Pancreas (tissue), 10 donors: ENCODE measurements around the gene NEDD9. TPM values are rescaled to one million over a fixed set of nuclear protein-coding genes. Genes with fewer than 3 reads are reported as not detected.
A peak's percentile ranks its signal among the peaks of the same experiment; 100 is the strongest.

Source experiments
- ATAC-seq, 4 donors: fragments of 200-7000 bp; cut with Tn5 transposase; one replicate each; pipeline versions ENCODE4 v1.8.0 to v1.9.1; 2020; ENCODE audit warnings: mild to moderate bottlenecking in 4 of 4, moderate library complexity in 4 of 4
- DNase-seq, 6 donors: peaks; one replicate each; pipeline ENCODE4 v3.0.0-alpha.2; 2020
- FAIRE-seq: peaks from 2 replicates; lab custom pipeline; 2012; peaks lifted over from hg19 to GRCh38; lab: Jason Lieb, UNC
- H3K27ac ChIP-seq, 4 donors: fragments of 200-600 bp; sonication (generic); 1 replicate in 3 of 4; 2 replicates in 1 of 4; pipeline versions ENCODE4 v1.5.0 to v1.8.0; 2020
- H3K27me3 ChIP-seq, 4 donors: fragments of 200-600 bp; one replicate each; pipeline ENCODE4 v1.8.0; 2021
- H3K36me3 ChIP-seq, 3 donors: fragments of 200-600 bp; sonication (generic) in 1 of 3; one replicate each; pipeline versions ENCODE4 v1.5.0 to v1.8.0; 2020 to 2021
- H3K4me1 ChIP-seq, 3 donors: fragments of 200-600 bp; one replicate each; pipeline ENCODE4 v1.8.0; 2021
- H3K4me3 ChIP-seq, 4 donors: fragments of 200-600 bp; sonication (generic) in 2 of 4; one replicate each; pipeline versions ENCODE4 v1.5.0 to v1.8.0; 2020 to 2021
- H3K9me3 ChIP-seq, 4 donors: fragments of 200-600 bp; one replicate each; pipeline ENCODE4 v1.8.0; 2021
- WGBS, 2 donors: extraction: QIAGEN DNeasy Blood & Tissue Kit; methylation state at CpG; one replicate each; pipeline ENCODE4 v1.1.7; 2013; 5-methylcytosine and 5-hydroxymethylcytosine counted together
- intact Hi-C, 3 donors: fragments of 100-400 bp; cut with DNase I; formaldehyde crosslinking; loops; one replicate each; pipeline versions ENCODE4 v1.11.1 to v1.14.2; 2022
- polyA plus RNA-seq, 2 donors: library from polyadenylated mRNA; stranded (reverse); fragments of 200-250 nt; gene quantifications; one replicate each; pipeline ENCODE4 v1.2.3, GENCODE V29; 2013
- total RNA-seq, 6 donors: library from RNA; stranded (reverse); fragmentation: NEBNext Ultra II Directional in 4 of 6; extraction: Animal tissue kit (Norgen Biotek cat#: 25700) in 4 of 6; gene quantifications; one replicate each; pipeline versions ENCODE4 v1.2.1 to v1.2.4, GENCODE V29; 2021 to 2023
- TF ChIP-seq, protein P1 (sequence below), 4 donors: fragments of 200-600 bp; sonication (generic) in 3 of 4; IDR thresholded peaks; one replicate each; pipeline versions ENCODE4 v1.5.0 to v1.8.0; 2021; ENCODE audit warnings: antibody characterized with exemption in 4 of 4
- donor health status: healthy with polysubstance abuse.
- donor health status: DM: no; HTN: no; CAD: no; lungs with moderate emphysema.
- donor health status: DM: no; HTN: no; CAD: no.
- donor health status: control.
- donor health status: control.
- donor health status: Bipolar disorder and iron deficiency.
- donor health status: DM: yes; HTN: yes; CAD: no.
- donor health status: DM: no; HTN: no; CAD: no.
- donor health status: DM: no; HTN: no; CAD: no.
- donor health status: DM: yes; HTN: yes; CAD: no.

The NEDD9 gene
- total and polyA plus RNA-seq, 8 donors = 4.8 to 13.2 (median 8.3) TPM

DNA sequence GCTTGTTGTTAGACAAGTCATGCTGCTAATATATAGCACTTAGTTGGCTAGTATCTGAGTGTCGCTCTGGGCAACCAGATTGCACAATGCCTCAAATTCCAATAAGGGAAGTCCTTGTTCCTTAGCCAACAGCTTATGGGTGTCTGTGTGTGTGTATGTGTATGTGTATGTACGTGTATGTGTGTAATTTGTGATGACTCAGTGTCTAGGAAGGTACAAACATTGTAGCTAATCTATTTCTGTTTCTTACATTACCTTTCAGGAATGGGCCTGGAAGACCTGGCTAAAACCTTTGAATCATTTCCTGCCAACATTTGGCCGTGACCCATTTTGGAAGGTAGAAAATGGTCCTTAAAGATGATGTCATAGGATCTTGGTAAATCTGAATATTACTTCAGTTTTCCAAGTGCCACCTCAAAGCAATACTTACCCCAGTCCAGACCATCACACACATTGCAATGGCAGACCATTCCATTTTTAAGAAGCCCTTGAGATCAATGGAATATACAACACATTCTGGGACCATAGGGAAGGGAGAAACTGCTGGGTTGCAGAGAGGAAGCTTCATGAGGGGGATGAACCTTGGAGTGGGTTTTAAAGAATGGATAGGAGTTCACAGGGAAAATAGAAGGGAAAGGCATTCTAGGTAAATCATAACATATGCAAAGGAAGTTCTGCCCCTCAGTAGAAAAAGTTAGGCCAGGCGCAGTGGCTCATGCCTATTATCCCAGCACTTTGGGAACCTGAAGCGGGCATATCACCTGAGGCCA lies 25.1 kb downstream of the NEDD9 start:
- Histone ChIP-seq H3K4me1 (peaks cover 0 to 29% (median 5%) of the 10 kb centered on the region in 3 donors), H3K36me3 (no peaks in the 10 kb centered on the region), H3K9me3 (no peaks in the 10 kb centered on the region), H3K4me3 (no peak overlapping the region), H3K27ac (peak overlapping the region; percentile 29 to 84 (median 64)), H3K27me3 (no peaks in the 10 kb centered on the region)
- TF ChIP-seq, protein P1, sequence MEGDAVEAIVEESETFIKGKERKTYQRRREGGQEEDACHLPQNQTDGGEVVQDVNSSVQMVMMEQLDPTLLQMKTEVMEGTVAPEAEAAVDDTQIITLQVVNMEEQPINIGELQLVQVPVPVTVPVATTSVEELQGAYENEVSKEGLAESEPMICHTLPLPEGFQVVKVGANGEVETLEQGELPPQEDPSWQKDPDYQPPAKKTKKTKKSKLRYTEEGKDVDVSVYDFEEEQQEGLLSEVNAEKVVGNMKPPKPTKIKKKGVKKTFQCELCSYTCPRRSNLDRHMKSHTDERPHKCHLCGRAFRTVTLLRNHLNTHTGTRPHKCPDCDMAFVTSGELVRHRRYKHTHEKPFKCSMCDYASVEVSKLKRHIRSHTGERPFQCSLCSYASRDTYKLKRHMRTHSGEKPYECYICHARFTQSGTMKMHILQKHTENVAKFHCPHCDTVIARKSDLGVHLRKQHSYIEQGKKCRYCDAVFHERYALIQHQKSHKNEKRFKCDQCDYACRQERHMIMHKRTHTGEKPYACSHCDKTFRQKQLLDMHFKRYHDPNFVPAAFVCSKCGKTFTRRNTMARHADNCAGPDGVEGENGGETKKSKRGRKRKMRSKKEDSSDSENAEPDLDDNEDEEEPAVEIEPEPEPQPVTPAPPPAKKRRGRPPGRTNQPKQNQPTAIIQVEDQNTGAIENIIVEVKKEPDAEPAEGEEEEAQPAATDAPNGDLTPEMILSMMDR (IDR thresholded peaks at IDR 0.05) = no peak
- intact Hi-C loops = no loop called here
- WGBS, 2 donors = 64 to 65% methylated on average over 5 of the region's 5 CpGs
- peak; percentile 82 to 91 (median 84) for ATAC-seq
- DNase-seq = peak in 3 of 6 donors; percentile 43 to 80 (median 76)
- no peak for FAIRE-seq

DNA sequence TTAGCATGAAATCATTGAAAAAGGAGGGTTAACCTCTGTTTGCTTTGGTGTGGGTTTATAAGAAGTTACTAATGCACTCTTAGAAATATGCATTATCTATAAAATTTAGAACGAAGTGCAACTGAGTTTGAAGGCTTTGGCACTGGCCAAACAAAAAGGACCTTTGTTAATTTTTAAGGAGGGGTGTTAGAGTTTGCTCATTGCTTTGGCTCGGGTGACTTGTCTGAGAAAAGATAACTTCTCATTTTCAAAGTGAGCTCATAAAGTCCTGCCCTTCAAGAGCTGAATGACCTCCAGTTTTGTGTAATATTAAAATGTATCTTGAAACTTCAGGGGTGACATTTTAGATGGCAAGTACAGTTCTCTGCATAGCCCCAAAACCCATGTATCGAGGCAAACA lies 25.9 kb downstream of the NEDD9 start:
- TF ChIP-seq, protein P1 (IDR thresholded peaks at IDR 0.05) = no peak
- Histone ChIP-seq H3K27ac (peak overlapping the region; percentile 29 to 84 (median 64)), H3K4me3 (no peak overlapping the region), H3K27me3 (no peaks in the 10 kb centered on the region), H3K36me3 (no peaks in the 10 kb centered on the region), H3K4me1 (peaks cover 0 to 33% (median 5%) of the 10 kb centered on the region in 3 donors), H3K9me3 (no peaks in the 10 kb centered on the region)
- WGBS, 2 donors = 45 to 57% methylated on average over 3 of the region's 3 CpGs
- DNase-seq (no peak), FAIRE-seq (no peak), ATAC-seq (peak in 2 of 4 donors; percentile 18 to 21)
- intact Hi-C loops = no loop called here

DNA sequence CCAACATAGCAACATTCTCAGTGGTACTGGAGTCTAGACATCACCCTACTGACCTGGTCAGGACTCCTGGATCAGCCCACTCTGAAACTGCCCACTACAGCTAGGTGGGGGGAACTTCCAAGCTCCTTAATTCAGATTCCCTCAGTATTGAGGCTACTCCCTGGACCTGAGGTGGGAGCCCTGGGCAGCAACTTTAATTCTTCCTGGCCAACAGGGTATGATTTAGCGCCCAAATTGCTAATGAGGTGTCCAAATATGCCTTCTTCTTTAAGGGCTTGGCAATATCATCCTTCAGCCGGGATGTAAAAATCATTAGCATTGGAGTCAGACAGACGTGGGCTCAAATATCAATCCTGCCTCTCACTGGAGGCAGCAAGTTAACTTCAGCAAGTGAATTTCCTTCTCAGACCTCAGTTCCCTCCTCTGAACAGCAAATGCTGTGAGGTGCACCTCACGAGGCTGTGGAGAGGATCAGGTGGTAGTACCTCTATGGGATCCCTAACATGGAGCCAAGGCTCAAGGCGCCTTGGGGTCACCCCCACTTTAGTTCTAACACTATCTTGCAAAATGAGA lies 27.6 kb downstream of the NEDD9 start:
- Histone ChIP-seq H3K27me3 (no peaks in the 10 kb centered on the region), H3K4me3 (no peak overlapping the region), H3K4me1 (peaks cover 0 to 32% (median 5%) of the 10 kb centered on the region in 3 donors), H3K9me3 (no peaks in the 10 kb centered on the region), H3K36me3 (no peaks in the 10 kb centered on the region), H3K27ac (peak overlapping the region in 1 of 4 donors; percentile 82)
- WGBS, 2 donors = 87% methylated on average over 5 of the region's 5 CpGs
- TF ChIP-seq, protein P1 (IDR thresholded peaks at IDR 0.05) = no peak
- FAIRE-seq (no peak), ATAC-seq (no peak), DNase-seq (no peak)
- intact Hi-C loops = no loop called here

DNA sequence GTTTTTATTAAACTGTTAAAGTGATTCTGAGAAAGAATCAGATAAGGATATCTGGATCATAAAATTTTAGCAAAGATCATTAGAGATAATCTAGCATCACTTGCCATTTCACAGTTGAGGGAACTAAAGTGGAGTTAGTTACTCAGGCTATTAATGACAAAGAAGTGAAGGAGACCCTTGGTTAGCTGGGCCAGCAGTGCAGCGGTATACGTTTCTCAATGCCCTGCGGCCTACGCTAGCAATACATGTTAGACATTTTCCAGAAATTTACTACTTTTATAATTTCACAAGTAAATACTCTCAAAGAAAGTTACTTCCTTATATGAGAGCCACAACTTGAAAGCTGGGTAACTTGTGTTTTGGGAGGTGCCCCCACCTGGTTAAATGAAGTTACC lies 28.5 kb downstream of the NEDD9 start:
- H3K4me1 ChIP-seq = peaks cover 5 to 24% (median 5%) of the 10 kb centered on the region in 3 donors
- WGBS, 2 donors = 98% methylated on average over 4 of the region's 4 CpGs
- intact Hi-C loops = no loop called here

More for the DNA sequence above, 28.5 kb downstream of the NEDD9 start:
- Histone ChIP-seq H3K27me3 (no peaks in the 10 kb centered on the region), H3K4me3 (no peak overlapping the region), H3K27ac (peak overlapping the region in 2 of 4 donors; percentile 58 to 74), H3K9me3 (no peaks in the 10 kb centered on the region), H3K36me3 (no peaks in the 10 kb centered on the region)
- TF ChIP-seq, protein P1 (IDR thresholded peaks at IDR 0.05) = no peak
- FAIRE-seq = no peak
- no peak for ATAC-seq
- no peak for DNase-seq
